ENCODE measurements around the gene MYBL2. TPM values are rescaled to one million over a fixed set of nuclear protein-coding genes. Genes with fewer than 3 reads are reported as not detected.

MYBL2 gene
- total and polyA plus RNA-seq, 2 donors (not counting 1 experiment from before 2014, with no cell fraction given), result 2.7 to 35.8 TPM

- Histone ChIP-seq H3K36me3 (replicated peaks in 1 of 2; ENCODE audit: control extremely low read depth in 1 of 2, control insufficient read depth in 1 of 2, extremely low read depth in 1 of 2, insufficient read depth in 2 of 2, low read length in 1 of 2) (no peaks in the 10 kb centered on the region), H3K9me3 (ENCODE audit: control extremely low read depth in 1 of 3, control insufficient read depth in 2 of 3, insufficient read depth in 1 of 3, low read length in 2 of 3) (no peaks in the 10 kb centered on the region), H3K4me3 (ENCODE audit: control extremely low read depth in 1 of 5, extremely low read depth in 1 of 5, insufficient read depth in 1 of 5, low read depth in 2 of 5, low read length in 4 of 5) (no peak overlapping the region), H3K4me1 (ENCODE audit: control insufficient read depth in 2 of 2, insufficient read depth in 2 of 2, low read length in 2 of 2) (no peaks in the 10 kb centered on the region), H2AFZ (ENCODE audit: insufficient read depth, low read depth, low read length, poor library complexity, severe bottlenecking) (no peak overlapping the region), H3K4me2 (replicated peaks; ENCODE audit: low read depth, low read length, poor library complexity, severe bottlenecking) (no peak overlapping the region), H3K79me2 (ENCODE audit: control insufficient read depth, insufficient read depth, low read length) (no peaks in the 10 kb centered on the region), H3K27ac (ENCODE audit: low read length in 2 of 2) (no peak overlapping the region), H3K27me3 (replicated peaks in 1 of 4; ENCODE audit: control extremely low read depth in 1 of 4, control insufficient read depth in 3 of 4, insufficient read depth in 4 of 4, low read length in 3 of 4) (no peaks in the 10 kb centered on the region), H4K20me1 (ENCODE audit: control insufficient read depth, insufficient read depth, low read length, poor library complexity, severe bottlenecking) (no peaks in the 10 kb centered on the region), H3K9ac (ENCODE audit: low read length) (no peak overlapping the region)
- Mint-ChIP-seq H3K27me3 (peaks cover 4% of the 10 kb centered on the region), H3K4me3 (no peak overlapping the region), H3K9me3 (ENCODE audit: insufficient read depth) (no peaks in the 10 kb centered on the region), H3K27ac (no peak overlapping the region), H3K4me1 (no peaks in the 10 kb centered on the region)
- intact Hi-C loops (cut with micrococcal nuclease), result no loop called here
- POLR2A ChIA-PET, result no interaction called here
- DNase-seq (no peak), ATAC-seq (ENCODE audit: low read depth) (no peak)
- WGBS (ENCODE audit: insufficient coverage), result 97% methylated on average over 11 of the region's 15 CpGs
- CTCF ChIA-PET, result interaction anchor here (1.6 to 1.8 kb wide), 2 partner anchors 11 to 19 kb away, joined by 3 to 7 read pairs; no protein-coding TSS in a partner anchor
- TF ChIP-seq CTCF (IDR thresholded peaks at IDR 0.05), result no peak
- TF ChIP-seq EZH2 (IDR thresholded peaks at IDR 0.05; ENCODE audit: borderline replicate concordance, insufficient read depth, low read depth, low read length, poor library complexity, severe bottlenecking), result no peak
Observed at GRCh38 chr20:43761386-43762340, 94.7 kb downstream of the MYBL2 start.

DNA sequence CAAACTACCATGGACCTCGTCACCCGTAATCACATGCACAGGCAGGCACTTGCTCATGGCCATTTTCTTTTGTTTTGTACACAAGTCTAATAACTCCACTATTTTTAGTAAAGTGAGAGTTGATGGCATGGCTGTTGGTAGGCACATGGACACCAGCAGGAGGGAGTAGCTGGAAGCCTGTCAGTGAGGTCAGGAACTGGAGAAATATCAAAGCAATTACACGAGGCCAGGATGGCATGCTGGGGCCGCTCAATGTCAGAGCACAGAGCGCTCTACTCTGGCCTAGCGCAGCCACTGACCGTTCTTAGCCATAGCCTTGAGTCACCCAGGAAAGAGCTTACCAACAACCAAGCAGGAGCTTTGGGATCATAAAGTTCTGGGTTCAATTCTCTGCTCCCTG lies 96.0 kb downstream of the MYBL2 start:
- intact Hi-C loops (cut with micrococcal nuclease), result no loop called here
- Histone ChIP-seq H3K79me2 (ENCODE audit: control insufficient read depth, insufficient read depth, low read length) (no peaks in the 10 kb centered on the region), H3K27me3 (replicated peaks in 1 of 4; ENCODE audit: control extremely low read depth in 1 of 4, control insufficient read depth in 3 of 4, insufficient read depth in 4 of 4, low read length in 3 of 4) (no peaks in the 10 kb centered on the region), H3K9ac (ENCODE audit: low read length) (no peak overlapping the region), H2AFZ (ENCODE audit: insufficient read depth, low read depth, low read length, poor library complexity, severe bottlenecking) (no peak overlapping the region), H3K27ac (ENCODE audit: low read length in 2 of 2) (no peak overlapping the region), H3K4me1 (ENCODE audit: control insufficient read depth in 2 of 2, insufficient read depth in 2 of 2, low read length in 2 of 2) (no peaks in the 10 kb centered on the region), H3K36me3 (replicated peaks in 1 of 2; ENCODE audit: control extremely low read depth in 1 of 2, control insufficient read depth in 1 of 2, extremely low read depth in 1 of 2, insufficient read depth in 2 of 2, low read length in 1 of 2) (no peaks in the 10 kb centered on the region), H3K4me3 (ENCODE audit: control extremely low read depth in 1 of 5, extremely low read depth in 1 of 5, insufficient read depth in 1 of 5, low read depth in 2 of 5, low read length in 4 of 5) (no peak overlapping the region), H4K20me1 (ENCODE audit: control insufficient read depth, insufficient read depth, low read length, poor library complexity, severe bottlenecking) (no peaks in the 10 kb centered on the region), H3K4me2 (replicated peaks; ENCODE audit: low read depth, low read length, poor library complexity, severe bottlenecking) (no peak overlapping the region), H3K9me3 (ENCODE audit: control extremely low read depth in 1 of 3, control insufficient read depth in 2 of 3, insufficient read depth in 1 of 3, low read length in 2 of 3) (no peaks in the 10 kb centered on the region)
- TF ChIP-seq EZH2 (IDR thresholded peaks at IDR 0.05; ENCODE audit: borderline replicate concordance, insufficient read depth, low read depth, low read length, poor library complexity, severe bottlenecking), result no peak
- Mint-ChIP-seq H3K27me3 (peaks cover 9% of the 10 kb centered on the region), H3K27ac (no peak overlapping the region), H3K4me1 (no peaks in the 10 kb centered on the region), H3K9me3 (ENCODE audit: insufficient read depth) (no peaks in the 10 kb centered on the region), H3K4me3 (no peak overlapping the region)
- 94% methylated on average over 5 of the region's 7 CpGs for WGBS (ENCODE audit: insufficient coverage)
- ATAC-seq (ENCODE audit: low read depth) (no peak), DNase-seq (no peak)
- POLR2A ChIA-PET, result no interaction called here
- CTCF ChIA-PET, result interaction anchor here (0.8 to 1.6 kb wide), 3 partner anchors 12 to 318 kb away, joined by 4 to 7 read pairs (median 5); no protein-coding TSS in a partner anchor

All from B cell (primary cell).